Measurements from ENCODE around the gene SIPA1L3. TPM values are rescaled to one million over a fixed set of nuclear protein-coding genes. Genes with fewer than 3 reads are reported as not detected.

Gene SIPA1L3
- total RNA-seq, 4 donors from 2014 or later, result 11.1 to 25.3 (median 14.5) TPM

DNA sequence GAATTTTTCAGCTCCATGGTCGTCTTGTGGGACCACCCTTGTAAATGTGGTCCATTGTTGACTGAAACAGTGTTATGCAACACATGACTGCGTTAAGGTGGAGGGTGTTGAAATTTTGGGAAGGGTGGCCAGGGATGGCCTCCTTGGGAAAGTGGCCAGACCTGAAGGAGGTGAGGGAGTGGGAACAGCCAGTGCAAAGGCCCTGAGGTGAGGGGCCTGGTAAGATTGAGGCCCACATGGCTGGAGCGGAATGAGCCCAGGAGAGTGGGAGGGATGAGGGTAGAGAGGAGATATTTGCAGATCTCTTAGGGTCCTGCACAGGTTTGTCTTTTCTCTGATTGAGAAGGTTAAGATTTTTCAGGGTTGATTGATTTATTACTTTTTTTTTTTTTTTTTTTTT is 18.2 kb downstream of the SIPA1L3 start:
- 77% methylated on average over 3 of the region's 3 CpGs for WGBS, 2 donors
- DNase-seq, result no peak
- no peak for TF ChIP-seq POLR2A (IDR thresholded peaks at IDR 0.05)
- Histone ChIP-seq H3K27ac (no peak overlapping the region), H3K9me3 (no peaks in the 10 kb centered on the region), H3K27me3 (no peaks in the 10 kb centered on the region), H3K36me3 (no peaks in the 10 kb centered on the region), H3K4me3 (no peak overlapping the region), H3K4me1 (peaks cover 0 to 12% (median 9%) of the 10 kb centered on the region in 3 donors)
- intact Hi-C loops (cut with DNase I), result no loop called here

DNA sequence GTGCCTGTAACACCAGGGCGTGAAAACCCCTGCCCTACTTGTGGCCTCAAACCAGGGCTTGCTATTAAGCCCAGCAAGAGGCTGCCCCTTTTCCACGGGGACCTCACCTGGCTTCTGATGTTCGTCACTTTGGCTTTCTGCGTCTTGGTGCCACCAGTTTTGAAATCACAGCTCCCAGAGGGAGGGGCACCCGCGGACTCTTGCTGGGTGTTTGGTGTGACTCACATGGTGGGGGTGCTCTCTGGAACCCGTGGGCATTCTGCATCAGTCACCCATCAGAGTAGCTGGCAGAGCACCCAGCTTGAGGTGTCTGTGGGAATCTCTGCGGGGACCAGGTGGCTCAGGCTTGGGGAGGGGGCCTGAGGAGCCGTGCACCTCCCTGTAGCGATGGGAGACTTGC is 19.2 kb downstream of the SIPA1L3 start:
- DNase-seq, result no peak
- WGBS, 2 donors, result 75 to 82% methylated on average over 1 to 6 of the region's 10 CpGs
- intact Hi-C loops (cut with DNase I), result no loop called here
- no peak overlapping the region for H3K4me3 ChIP-seq
- no peak overlapping the region for H3K27ac ChIP-seq
- peaks cover 0 to 4% (median under 1%) of the 10 kb centered on the region in 3 donors for H3K4me1 ChIP-seq
- TF ChIP-seq CTCF (IDR thresholded peaks at IDR 0.05), result no peak
- TF ChIP-seq POLR2A (IDR thresholded peaks at IDR 0.05), result no peak
- no peaks in the 10 kb centered on the region for H3K36me3 ChIP-seq
- no peaks in the 10 kb centered on the region for H3K27me3 ChIP-seq
- no peaks in the 10 kb centered on the region for H3K9me3 ChIP-seq

DNA sequence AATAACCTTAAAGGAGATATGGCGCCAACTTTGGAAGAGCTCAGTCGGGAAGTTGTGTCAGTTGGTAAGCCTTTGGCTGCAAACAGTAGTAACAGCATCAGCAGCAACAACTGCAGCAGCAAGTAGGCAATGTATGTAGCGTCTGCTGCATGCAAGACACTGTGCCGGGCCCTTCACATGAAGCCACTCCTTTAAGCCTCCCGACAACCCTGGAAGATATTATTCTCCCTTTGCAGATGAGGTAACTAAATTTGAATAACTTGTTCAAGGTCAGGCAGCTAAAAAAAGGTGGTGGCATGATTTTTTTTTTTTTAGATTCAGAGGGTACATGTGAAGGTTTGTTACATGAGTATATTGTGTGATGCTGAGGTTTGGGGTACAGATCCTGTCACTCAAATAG is 19.7 kb downstream of the SIPA1L3 start:
- Histone ChIP-seq H3K27me3 (no peaks in the 10 kb centered on the region), H3K27ac (no peak overlapping the region), H3K36me3 (no peaks in the 10 kb centered on the region), H3K9me3 (no peaks in the 10 kb centered on the region), H3K4me1 (peaks cover 0 to 7% (median 4%) of the 10 kb centered on the region in 3 donors), H3K4me3 (no peak overlapping the region)
- DNase-seq, result no peak
- no peak for TF ChIP-seq POLR2A (IDR thresholded peaks at IDR 0.05)
- TF ChIP-seq CTCF (IDR thresholded peaks at IDR 0.05), result no peak
- intact Hi-C loops (cut with DNase I), result no loop called here
- 76 to 87% methylated on average over 5 of the region's 5 CpGs for WGBS, 2 donors

DNA sequence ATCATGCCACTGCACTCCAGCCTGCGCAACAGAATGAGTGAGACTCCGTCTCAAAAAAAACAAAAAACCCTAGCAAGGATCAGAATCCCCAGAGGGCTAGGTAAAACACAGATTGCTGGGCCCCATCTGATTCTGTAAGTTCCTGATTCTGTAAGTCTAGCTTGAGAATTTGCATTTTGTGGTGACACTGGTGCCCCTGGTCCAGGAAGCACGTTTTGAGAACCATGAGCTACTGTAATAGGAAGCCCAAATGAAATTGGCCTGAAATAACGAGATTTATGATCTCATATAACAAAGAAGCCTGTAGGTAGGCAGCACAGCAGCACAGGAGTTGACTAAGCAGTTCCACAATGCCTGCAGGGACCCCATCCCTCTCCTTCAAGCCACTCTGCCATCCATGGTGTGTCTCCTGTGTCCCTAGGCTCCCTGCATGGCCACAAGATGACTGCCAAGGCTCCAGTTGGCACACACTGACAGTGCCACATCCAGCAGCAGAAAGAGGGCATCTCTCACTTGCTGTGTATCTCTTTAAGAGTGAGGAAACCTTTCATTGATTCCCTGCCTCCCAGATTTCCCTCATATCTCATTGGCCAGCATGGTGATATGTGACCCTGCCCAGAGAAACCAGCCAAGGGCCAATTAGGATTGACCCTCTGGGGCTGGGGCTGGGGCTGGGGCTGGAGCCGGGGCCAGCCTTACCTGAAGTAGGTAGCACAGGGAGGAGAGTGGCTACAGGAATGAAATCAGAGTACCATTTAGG is 21.7 kb downstream of the SIPA1L3 start:
- intact Hi-C loops (cut with DNase I), result no loop called here
- WGBS, 2 donors, result 62 to 68% methylated on average over 4 of the region's 5 CpGs
- no peak for TF ChIP-seq POLR2A (IDR thresholded peaks at IDR 0.05)
- TF ChIP-seq CTCF (IDR thresholded peaks at IDR 0.05), result no peak
- Histone ChIP-seq H3K27me3 (no peaks in the 10 kb centered on the region), H3K4me3 (no peak overlapping the region), H3K27ac (no peak overlapping the region), H3K4me1 (peaks cover 11 to 27% (median 12%) of the 10 kb centered on the region in 3 donors), H3K36me3 (no peaks in the 10 kb centered on the region), H3K9me3 (no peaks in the 10 kb centered on the region)
- no peak for DNase-seq

GRCh38 chr19:37929355-37929923 is 22.4 kb downstream of the SIPA1L3 start:
- intact Hi-C loops (cut with DNase I), result no loop called here
- TF ChIP-seq CTCF (IDR thresholded peaks at IDR 0.05) (no peak), POLR2A (IDR thresholded peaks at IDR 0.05) (no peak)
- H3K9me3 ChIP-seq, result no peaks in the 10 kb centered on the region
- WGBS, 2 donors, result 80 to 99% methylated on average over 4 of the region's 4 CpGs
- H3K4me3 ChIP-seq, result no peak overlapping the region
- H3K27me3 ChIP-seq, result no peaks in the 10 kb centered on the region
- H3K36me3 ChIP-seq, result no peaks in the 10 kb centered on the region
- no peak for DNase-seq
- H3K27ac ChIP-seq, result no peak overlapping the region
- peaks cover 13 to 35% (median 19%) of the 10 kb centered on the region in 3 donors for H3K4me1 ChIP-seq
